Activated CD8-positive, alpha-beta memory T cell treated with anti-CD3 and anti-CD28 coated beads for 1 hour (primary cell): Measurements from ENCODE around the gene EPHA10.
"Not testable (repeated sequence)": the region's sequence is repeated elsewhere in the genome, so short reads cannot be mapped to it uniquely, and the experiment has no call there.

Experiments
- DNase-seq, 2 donors: peaks; one replicate each; pipeline ENCODE4 v3.0.0-alpha.2; 2020; ENCODE audit warnings: low read depth in 1 of 2; ENCODE audit errors: extremely low read depth in 1 of 2

Gene EPHA10

DNA sequence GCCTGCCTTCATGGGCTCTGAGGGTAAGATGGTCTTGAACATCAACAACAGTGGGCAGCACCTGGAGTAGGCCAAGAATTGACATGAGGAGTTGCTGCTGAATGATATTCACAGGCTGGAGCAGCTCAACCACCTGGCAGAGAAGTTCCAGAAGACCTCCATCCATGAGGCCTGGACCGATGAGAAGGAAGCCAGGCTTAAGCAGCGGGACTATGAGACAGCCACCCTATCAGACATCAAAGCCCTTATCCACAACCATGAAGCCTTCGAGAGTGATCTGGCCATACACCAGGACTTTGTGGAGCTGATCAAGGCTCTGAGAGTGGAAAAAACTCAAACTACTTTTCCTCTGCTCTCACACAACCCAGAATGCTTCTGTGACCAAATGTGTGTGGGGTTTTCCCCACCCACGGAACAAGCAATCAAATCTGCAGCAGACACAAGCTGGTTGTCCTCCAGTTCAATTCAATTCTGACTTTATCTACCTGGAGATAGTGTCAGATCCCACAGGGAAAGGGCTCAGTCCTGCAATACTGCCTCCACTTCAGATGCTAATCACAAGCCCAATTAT lies 12.1 kb upstream of the EPHA10 start:
- DNase-seq = no peak

DNA sequence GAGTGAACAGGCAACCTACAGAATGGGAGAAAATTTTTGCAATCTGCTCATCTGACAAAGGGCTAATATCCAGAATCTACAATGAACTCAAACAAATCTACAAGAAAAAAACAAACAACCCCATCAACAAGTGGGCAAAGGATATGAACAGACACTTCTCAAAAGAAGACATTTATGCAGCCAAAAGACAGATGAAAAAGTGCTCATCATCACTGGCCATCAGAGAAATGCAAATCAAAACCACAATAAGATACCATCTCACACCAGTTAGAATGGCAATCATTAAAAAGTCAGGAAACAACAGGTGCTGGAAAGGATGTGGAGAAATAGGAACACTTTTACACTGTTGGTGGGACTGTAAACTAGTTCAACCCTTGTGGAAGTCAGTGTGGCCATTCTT lies 6.5 kb upstream of the EPHA10 start:
- not testable (repeated sequence) for DNase-seq

DNA sequence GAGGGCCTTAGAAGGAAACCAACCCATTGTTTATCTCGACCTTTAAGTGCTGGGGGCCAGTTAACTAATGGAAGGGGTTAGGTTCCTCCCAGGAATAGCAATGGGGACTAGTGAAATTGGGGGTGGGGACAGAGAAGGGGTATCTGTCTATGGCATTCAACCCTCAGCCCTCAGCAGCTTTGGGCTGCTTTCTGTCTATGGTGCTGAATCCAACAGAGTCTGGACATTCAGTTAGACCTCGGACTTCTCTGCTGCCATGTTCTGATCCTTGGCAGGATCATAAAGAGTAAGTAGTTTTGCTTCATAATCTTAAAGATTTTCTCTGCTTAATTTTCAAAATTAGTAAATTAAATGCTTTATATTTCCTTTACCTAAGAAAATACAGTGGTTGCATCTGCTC lies 2.6 kb upstream of the EPHA10 start:
- no peak for DNase-seq

- DNase-seq = no peak
These were observed 1.2 kb upstream of the EPHA10 start for GRCh38 chr1:37765916-37766664.

- DNase-seq = no peak
These were observed 500 bp downstream of the EPHA10 start for GRCh38 chr1:37764414-37764825.

GRCh38 chr1:37763791-37764413 lies 1.0 kb downstream of the EPHA10 start:
- no peak for DNase-seq

DNA sequence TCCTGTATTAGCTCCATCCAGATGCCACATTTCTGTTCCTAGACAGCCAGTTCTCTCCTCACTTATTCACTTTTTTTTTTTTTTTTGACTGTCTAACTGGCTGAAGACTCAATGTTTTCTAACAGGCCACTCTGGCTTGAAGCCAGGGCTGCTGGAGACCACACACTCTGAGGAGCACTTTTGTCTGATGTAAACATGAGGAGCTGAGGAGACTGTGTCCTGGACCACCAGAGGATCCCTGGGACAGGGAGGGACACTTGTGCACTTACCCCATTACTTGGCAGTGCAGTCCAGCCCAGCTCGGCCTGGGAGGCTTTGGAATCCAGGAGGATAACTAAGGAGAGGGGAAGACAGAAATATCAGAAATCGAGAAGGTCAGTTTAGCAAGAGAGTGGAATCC lies 2.4 kb downstream of the EPHA10 start:
- no peak for DNase-seq

DNA sequence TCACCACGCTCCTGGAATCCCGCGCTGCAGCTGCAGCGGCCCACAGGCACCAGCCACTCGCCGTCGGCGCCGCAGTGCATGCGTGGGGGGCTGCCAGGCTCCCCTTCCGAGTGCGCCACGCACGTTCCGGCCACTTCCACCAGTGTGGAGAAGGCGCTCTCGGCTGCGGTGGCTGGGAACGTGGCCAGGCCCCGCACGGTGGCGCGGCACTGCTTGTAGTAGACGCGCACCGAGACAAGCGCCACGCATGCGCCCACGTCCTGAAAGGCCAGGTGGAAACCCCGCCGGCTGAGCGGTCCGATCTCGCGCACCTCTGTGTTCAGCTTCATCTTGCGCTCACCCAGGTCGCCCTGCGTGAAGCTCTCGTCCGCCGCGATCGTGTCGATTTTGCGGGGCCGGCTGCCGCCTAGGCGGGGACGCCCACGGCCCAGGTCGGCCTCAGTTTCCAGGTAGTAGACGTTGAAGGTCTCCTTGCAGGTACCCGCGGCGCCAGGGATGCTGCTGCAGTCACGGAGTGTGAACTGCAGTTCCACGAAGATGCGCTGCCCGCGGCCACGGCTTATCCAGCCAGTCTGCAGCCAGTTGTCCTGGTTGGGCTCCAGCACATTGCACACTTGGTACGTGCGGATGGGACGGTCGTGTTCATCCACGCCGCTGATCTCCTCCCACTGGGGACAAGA lies 3.4 kb downstream of the EPHA10 start:
- DNase-seq = no peak

GRCh38 chr1:37759451-37759850 lies 5.5 kb downstream of the EPHA10 start:
- DNase-seq = no peak

GRCh38 chr1:37755951-37756560 lies 8.9 kb downstream of the EPHA10 start:
- no peak for DNase-seq

GRCh38 chr1:37755290-37755689 lies 9.6 kb downstream of the EPHA10 start:
- DNase-seq = no peak

- no peak for DNase-seq
These were observed 11.2 kb downstream of the EPHA10 start for GRCh38 chr1:37753473-37754321.

- no peak for DNase-seq
These were observed 12.1 kb downstream of the EPHA10 start for GRCh38 chr1:37752583-37753471.

- no peak for DNase-seq
These were observed 12.7 kb downstream of the EPHA10 start for GRCh38 chr1:37752213-37752582.

GRCh38 chr1:37748565-37748964 lies 16.4 kb downstream of the EPHA10 start:
- no peak for DNase-seq

DNA sequence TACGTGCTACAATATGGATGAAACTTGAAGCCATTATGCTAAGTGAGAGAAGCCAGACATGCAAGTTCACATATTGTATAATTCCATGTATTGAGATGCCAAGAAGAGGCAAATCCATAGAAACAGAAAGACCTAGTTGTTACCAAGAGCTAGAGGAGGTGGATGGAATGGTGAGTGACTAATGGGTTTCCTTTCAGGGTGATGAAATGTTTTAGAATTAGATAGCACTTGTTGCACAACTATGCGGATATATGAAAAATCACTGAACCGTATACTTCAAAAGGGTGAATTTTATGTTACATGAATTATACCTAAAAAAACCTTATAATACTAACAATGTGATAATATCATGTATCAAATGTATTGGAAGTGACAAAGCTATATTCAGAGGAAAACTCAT lies 18.1 kb downstream of the EPHA10 start:
- no peak for DNase-seq

- no peak for DNase-seq
These were observed 23.3 kb downstream of the EPHA10 start for GRCh38 chr1:37741662-37742061.

GRCh38 chr1:37741130-37741529 lies 23.8 kb downstream of the EPHA10 start:
- DNase-seq = no peak

GRCh38 chr1:37739222-37739621 lies 25.7 kb downstream of the EPHA10 start:
- no peak for DNase-seq
